GM10847 (cell line): ENCODE results near the gene PPM1G.

ENCODE experiments used
- POLR2A ChIP-seq: IDR thresholded peaks from 2 replicates; pipeline ENCODE4 v1.6.1; 2011; ENCODE audit not compliant: insufficient read length; ENCODE audit errors: extremely low read depth

Gene PPM1G

DNA sequence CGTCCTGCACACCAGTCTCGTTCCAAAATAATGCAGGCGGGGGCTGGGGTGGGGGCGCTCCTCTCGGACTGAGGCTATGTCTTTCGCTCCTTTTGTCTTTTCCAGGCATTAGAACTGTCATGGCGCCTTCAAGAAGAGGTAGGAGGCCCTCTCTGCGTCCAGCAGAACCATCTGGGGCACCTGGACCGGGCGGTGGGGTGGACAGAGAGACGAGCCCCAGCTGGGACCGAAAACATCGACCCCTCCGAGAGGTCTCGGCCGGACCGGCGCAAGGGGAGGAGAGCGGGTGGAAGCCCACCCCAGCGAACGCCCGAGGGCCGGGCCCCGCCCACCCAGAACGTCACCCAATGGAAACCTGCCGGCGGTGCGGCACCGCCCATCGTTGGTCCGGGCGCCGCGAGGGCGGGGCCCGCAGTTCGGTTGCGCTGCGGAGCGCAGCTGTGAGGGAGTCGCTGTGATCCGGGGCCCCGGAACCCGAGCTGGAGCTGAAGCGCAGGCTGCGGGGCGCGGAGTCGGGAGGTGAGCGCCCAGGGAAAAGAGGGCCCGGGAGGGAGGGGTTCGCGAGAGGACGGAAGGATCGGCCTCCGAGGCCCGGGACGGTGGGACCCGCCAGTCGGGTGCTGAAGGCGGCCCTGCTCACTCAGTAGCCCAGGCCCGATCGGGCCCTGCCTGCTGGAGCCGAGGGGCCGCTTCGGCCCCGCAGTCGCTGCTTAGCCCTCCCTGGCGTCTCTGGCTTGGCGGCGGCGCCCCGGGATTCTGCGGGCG is 19.0 kb upstream of the PPM1G start, which contains the start of gene NRBP1:
NRBP1 (plus strand) TSS at position 419 of the 765 bp plus-strand sequence. CDS start 4,643 bp downstream, outside the sequence.
- peak; percentile 89 for TF ChIP-seq POLR2A

DNA sequence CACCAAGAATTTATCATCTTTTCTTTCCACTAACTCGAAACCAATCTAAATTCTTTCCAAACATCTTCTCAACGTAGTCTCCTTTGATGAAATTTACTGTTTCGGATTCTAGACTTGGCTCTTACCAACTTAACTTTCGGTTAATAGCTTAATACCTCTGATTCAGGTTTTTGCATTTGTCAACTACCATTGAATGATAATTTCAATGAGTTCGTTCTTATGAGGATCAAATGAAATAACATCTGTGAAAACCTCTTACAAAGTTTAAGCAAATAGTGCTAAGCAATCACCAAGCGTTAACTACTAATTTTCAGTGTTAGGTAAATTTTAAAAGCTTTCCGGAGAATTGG is 18.4 kb upstream of the PPM1G start:
- TF ChIP-seq POLR2A, result no peak

DNA sequence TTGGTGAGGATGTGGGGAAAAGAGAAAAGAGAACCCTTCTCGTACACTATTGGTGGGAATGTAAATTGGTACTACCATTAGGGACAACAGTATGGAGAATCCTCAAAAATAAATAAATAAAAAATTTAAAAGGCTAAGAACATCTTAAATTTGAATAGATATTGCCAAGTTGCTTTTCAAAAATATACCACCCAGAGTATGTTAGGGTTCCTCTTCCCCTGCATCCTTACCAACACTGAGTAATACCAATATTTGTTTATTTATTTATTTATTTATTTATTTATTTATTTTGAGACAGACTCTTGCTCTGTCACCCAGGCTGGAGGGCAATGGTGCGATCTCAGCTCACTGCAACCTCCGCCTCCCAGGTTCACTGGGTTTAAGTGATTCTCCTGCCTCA is 13.6 kb upstream of the PPM1G start:
- TF ChIP-seq POLR2A, result no peak

DNA sequence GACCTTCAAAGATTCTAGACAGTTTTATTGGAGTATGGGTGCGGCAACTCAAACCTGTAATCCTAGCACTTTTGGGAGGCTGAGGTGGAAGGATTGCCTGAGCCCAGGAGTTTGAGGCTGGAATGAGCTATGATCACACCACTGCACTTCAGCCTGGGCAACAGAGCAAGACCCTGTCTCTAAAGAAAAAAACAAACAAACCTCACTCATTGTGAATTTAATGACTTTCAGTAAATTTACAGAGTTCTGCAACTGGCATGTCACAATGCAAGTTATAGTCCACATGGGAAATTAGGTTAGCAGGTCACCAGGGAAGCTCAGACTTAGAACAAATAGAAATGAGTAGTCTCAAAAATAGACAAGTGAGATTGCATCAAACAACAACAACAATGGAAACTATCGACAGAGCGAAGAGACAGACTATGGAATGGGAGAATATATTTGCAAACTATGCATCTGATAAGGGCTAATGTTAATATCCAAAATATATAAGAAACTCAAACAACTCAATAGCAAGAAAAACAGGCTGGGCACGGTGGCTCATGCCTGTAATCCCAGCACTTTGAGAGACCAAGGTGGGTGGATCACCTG is 12.4 kb upstream of the PPM1G start:
- no peak for TF ChIP-seq POLR2A

DNA sequence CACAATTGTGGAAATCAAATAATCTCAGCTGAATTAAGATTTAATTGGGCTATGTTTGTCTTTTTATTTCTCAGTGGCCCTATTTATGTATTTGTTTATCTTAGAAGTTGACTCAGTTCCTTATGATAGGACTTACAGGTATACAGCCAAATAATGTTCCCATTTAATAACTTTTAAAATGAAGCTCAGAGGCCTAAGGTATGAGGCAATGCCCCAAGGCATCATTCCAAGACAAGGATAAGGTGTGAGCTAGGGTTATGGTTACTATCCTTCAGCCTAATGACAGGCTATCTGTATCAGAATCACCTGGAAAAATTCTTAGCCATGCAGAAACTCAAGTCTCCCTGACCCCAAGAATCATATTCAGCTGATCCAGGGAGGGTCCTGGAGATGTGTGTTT is 11.6 kb upstream of the PPM1G start:
- no peak for TF ChIP-seq POLR2A

DNA sequence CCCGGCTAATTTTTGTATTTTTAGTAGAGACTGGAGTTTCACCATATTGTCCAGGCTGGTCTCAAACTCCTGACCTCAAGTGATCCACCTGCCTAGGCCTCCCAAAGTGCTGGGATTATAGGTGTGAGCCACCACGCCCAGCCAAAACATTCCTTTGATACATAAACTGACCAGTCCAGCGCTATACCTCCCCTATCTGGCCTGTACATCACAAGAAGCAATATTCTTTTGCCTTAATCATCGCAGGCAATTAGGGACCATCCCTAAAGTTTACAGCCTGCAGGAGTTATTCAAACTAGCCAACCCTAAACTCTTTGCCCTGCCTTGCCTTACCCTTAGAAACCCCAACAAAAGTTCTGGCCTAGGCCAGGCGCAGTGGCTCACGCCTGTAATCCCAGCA is 6.8 kb upstream of the PPM1G start:
- no peak for TF ChIP-seq POLR2A

DNA sequence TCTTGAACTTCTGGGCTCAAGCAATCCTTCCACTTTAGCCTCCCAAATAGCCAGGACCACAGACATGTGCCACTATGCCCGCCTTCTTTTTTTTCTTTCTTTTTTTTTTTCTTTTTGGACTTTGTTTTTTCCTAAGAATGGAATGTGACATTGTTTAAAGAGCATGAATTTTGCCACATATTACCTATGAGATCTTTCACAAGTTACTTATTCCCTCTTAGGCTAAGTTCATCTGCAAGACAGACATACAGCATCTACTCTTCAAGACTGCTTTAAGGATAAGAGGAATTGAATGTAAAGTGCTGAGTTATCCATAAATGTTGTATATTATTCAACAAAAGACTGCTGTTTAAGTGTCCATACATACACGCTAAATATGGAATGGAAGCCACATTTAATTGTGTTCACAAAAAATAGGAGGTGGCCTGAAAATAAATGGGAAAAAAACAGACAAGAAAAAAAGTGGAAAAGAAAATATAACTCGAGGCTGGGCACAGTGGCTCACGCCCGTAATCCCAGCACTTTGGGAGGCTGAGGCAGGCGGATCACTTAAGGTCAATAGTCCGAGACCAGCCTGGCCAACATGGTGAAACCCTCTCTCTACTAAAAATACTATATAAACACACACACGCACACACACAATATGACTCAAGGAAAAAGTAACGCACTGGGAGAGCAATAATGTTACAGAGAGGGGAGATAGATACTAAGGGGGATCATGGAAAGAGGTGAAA is 3.2 kb upstream of the PPM1G start:
- TF ChIP-seq POLR2A, result no peak

DNA sequence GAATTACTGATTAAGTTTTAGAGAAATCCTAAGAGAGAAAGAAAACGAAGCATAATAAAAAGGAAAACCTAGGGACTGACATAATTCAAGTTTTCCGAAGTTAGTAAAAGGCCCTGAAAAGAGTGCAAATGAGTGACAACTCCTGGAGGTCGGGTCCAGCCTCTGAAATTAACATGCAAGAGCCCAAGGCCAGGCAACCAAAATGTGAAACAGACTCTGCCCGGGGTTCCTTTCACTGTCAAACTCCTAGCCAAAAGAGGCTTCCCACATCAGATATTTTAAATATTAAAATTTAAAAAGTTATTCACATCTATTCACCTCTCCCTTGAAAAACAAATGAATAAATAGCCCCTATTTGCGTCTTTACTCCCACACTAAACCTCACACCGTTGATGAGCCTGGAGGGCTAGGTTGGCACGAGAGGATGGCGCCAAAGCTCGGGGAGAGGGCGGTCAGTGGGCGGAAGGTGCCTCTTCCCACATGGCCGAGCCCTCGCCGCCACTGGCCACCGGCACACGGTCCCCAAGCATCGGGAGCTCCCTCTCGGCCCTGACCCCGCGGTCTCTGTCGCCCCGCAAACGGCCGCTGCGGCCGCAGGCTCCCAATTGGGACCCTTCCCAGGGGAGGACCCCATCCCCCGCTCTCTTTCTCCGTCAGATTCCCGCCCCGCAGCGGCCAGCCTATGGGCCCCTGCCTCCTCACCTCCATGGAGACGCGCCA is 630 bp downstream of the PPM1G start:
- TF ChIP-seq POLR2A, result no peak

DNA sequence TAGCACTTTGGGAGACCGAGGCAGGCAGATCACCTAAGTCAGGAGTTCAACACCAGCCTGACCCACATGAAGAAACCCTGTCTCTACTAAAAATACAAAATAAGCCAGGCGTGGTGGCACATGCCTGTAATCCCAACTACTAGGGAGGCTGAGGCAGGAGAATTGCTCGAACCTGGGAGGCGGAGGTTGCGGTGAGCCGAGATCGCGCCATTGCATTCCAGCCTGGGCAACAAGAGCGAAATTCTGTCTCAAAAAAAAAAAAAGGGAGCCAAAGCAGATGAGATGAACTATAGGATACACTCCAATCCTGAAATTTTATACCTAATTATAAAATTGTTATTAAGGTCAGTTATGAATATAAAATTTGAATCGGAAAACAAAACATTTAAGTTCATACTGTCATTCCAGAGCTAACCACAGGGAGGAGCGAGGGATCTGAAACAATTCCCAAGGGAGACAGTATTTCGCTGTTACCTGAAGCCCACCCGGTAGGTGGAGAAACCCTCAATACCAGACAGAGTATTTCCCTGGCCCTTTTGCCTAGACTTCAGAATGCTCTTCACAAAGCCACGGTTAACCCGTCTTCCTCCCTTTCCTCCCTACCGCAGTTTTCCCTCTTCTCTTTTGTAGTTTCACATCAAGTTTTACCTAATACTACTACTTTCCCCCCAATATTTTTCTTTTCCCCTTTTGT is 1.4 kb downstream of the PPM1G start:
- TF ChIP-seq POLR2A, result no peak

DNA sequence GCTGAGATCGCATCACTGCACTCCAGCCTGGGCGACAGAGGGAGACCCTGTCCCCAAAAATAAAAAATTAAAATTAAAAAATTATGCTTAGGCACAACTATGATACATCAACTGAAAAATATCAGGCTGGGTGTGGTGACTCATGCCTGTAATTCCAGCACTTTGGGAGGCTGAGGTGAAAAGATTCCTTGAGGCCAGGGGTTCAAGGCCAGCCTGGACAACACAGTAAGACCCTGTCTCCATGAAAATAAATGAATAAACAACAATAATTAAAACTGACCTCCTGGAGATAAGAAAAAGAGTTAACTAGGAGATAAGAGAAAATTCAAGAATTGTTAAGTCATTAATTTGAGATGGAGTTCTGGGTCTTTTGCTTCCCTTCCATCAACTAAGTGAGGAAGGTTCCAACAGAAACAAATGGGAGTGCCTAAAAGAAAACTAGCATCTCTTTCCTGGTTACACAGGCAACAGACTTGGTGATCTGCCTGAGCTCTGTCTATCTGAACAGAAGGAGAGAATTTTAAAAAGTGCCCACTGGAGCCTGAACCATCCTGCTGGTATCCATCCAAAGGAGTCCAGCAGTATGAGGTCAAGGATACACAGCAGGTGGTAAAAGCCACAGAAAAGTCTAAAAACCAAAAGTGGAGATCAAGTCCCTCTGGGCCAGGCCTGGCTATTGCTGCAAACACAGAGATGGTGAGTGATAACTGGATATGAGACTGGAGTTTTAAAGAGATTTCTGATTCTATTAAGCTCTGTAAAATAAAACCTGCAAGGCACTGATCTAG is 8.8 kb downstream of the PPM1G start:
- no peak for TF ChIP-seq POLR2A

DNA sequence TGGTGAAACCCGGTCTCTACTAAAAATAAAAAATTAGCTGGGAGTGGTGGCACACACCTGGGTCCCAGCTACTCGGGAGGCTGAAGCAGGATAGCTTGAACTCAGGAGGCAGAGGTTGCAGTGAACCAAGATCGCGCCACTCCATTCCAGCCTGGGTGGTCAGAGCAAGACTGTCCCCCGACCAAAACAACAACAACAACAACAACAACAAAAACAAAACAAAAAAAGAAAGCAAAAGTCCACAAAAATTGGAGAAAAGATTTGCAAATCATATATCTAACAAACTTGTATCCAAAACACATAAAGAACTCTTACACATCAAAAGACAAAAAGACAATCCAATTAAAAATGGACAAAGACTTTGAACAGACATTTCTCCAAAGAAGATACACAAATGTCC is 10.4 kb downstream of the PPM1G start:
- no peak for TF ChIP-seq POLR2A

DNA sequence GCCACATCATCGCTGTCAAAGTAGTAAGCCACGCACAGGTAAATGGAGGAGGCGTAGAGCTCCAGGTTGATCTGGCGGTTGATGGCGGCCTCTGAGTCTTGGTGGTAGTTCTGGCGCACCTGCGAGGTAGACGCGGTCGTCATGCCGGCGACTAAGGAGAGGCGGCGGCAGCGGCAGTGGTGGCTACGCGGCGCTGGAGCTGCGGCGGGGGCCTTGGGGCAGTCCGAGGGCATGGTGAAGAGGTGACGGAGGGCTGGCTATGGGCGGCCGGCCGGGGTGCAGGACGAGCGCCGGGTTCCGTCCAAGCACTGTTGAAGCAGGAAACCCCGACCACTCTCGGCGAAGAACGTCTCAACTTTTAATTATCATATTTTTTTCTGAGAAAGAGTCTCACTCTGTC is 16.2 kb downstream of the PPM1G start:
- TF ChIP-seq POLR2A, result no peak

DNA sequence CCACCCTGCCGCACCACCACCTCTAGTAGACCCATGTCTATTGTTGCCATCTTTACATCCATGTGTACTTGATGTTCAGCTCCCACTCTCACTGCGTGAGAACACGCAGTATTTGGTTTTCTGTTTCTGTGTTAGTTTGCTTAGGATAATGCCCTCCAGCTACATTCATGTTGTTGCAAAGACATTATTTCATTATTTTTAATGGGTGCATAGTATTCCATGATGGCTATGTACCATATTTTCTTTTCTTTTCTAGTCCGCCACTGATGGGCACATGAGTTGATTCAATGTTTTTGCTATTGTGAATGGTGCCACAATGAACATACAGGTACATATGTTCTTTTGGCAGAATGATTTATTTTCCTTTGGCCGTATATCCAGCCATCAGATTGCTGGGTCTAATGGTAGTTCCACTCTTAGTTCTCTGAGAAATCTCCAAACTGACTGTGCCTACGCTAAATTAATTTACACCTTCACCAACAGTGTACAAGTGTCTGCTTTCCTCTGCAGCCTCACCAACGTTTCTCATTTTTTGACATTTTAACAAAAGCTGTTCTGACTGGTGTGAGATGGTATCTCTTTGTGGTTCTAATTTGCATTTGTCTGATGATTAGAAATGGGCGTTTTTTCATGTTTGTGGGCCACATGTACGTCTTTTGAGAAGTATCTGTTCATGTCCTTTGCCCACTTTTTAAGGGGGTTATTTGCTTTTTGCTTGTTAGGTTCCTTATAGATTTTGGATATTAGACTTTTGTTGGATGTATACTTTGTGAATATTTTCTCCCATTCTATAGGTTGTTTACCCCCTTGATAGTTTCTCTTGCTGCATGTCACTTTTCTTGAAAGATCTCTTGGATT is 18.3 kb downstream of the PPM1G start:
- no peak for TF ChIP-seq POLR2A
